GM19463 (cell line): ENCODE data around the gene CPN1.
"Not testable (repeated sequence)": the region's sequence is repeated elsewhere in the genome, so short reads cannot be mapped to it uniquely, and the experiment has no call there.

Experiments used
- ATAC-seq: cut with Tn5 transposase; IDR thresholded peaks from one replicate; pipeline ENCODE4 v1.9.1; 2021; ENCODE audit warnings: mild to moderate bottlenecking, moderate library complexity; ENCODE audit not compliant: unreplicated experiment

CPN1 gene

GRCh38 chr10:100081075-100082001 is at the start of gene CPN1:
Gene CPN1 (minus strand): TSS chr10:100081869. CDS start chr10:100081625, 244 bp downstream.
- ATAC-seq: no peak

DNA sequence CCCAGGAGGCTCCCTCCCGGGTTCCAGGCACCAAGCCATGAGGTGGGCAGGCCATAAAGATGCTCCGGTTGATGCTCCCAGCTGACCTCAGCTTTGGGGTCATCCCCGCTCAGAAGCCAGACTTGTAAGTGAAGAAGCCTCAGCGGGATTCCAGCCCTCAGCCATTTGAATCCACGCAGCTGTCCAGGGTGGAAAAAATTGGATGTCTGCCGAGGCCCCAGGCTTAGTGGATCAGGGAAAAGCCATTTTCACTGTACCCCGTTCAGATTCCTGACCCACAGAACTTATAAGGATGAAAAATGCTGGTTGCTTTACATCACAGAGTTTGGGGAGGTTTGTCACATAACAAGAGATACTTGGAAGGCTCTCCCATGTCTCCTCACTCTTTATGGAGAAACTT is 49.2 kb upstream of the CPN1 start:
- ATAC-seq: no peak

DNA sequence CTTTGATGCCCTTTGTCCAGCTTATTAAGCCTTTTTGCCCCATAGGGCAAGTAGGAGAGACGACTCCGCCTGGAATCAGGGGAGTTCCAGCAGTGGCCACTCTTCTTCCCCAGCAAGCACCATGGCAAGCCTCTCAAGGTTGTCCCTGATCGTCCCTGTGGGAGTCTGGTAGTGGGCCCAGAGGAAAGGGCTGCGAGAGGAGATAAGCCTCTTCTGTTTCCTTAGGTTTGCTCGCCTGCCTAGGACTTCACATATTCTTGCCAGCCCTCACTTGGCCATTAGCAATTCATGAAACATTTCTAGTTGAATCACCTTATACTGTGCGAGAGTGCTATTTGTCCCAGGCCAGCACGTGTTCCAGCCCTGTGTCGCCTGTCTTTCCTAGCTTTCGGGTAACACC is 47.8 kb upstream of the CPN1 start:
- no peak for ATAC-seq

DNA sequence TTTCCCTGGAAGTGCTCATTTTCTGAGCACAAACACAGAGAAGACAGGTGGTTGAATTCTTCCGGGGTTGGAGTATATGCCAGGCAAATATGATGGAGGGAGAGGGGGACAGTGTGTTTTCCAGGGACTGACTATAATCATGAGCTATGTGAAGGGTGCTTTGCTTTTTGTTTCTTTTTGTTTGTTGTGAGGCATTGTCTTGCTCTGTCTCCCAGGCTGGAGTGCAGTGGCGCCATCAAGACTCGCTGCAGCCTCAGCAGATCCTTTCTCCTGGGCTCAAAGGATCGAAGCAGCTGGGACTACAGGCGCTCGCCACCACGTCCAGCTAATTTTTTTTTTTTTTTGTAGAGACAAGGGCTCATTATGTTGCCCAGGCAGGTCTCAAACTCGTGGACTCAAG is 47.3 kb upstream of the CPN1 start:
- ATAC-seq: no peak

DNA sequence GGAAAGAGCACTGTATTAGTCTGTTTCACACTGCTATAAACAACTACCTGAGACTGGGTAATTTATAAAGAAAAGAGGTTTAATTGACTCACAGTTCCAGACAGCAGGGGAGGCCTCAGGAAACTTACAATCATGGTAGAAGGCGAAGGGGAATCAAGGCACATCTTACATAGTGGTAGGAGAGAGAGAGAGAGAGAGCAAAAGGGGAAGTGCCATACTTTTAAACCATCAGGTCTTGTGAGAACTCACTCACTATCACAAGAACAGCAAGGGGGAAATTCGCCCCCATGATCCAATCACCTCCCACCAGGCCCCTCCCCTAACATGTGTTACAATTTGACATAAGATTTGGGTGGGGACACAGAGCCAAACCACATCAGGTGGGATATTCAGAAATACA is 43.7 kb upstream of the CPN1 start:
- not testable (repeated sequence) for ATAC-seq

- ATAC-seq: no peak
These were observed 42.4 kb upstream of the CPN1 start for GRCh38 chr10:100124097-100124496.

- no peak for ATAC-seq
These were observed 41.1 kb upstream of the CPN1 start for GRCh38 chr10:100122780-100123179.

DNA sequence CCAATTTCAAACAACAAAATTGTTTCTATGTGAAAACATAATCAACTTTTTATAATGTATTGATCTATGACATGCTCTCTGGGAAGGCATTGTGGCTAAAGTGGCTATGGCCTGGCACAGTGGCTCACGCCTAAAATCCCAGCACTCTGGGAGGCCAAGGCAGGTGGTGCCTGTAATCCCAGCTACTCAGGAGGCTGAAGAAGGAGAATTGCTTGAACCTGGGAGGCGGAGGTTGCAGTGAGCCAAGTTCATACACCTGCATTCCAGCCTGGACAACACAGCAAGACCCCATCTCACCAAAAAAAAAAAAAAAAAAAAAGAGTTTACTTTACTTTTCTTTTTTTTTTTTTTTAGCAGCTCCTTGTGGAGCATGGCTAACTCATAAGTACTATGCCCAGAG is 38.9 kb upstream of the CPN1 start:
- no peak for ATAC-seq

DNA sequence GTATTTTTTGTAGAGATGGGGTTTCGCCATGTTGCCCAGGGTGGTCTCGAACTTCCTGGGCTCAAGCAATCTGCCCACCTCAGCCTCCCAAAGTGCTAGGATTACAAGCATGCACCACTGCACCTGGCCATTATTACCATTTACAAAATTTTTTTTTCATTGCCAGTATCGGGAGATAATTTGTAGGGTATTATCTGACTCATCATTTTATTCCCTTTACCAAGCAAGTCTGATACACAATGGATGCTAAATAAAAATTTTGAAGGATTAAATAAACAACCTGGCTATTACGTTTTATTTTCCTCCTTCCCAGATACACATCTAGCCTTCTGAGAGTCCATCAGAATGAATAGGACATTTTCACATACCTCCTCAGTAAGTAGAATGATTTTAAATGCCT is 38.1 kb upstream of the CPN1 start:
- ATAC-seq: no peak

DNA sequence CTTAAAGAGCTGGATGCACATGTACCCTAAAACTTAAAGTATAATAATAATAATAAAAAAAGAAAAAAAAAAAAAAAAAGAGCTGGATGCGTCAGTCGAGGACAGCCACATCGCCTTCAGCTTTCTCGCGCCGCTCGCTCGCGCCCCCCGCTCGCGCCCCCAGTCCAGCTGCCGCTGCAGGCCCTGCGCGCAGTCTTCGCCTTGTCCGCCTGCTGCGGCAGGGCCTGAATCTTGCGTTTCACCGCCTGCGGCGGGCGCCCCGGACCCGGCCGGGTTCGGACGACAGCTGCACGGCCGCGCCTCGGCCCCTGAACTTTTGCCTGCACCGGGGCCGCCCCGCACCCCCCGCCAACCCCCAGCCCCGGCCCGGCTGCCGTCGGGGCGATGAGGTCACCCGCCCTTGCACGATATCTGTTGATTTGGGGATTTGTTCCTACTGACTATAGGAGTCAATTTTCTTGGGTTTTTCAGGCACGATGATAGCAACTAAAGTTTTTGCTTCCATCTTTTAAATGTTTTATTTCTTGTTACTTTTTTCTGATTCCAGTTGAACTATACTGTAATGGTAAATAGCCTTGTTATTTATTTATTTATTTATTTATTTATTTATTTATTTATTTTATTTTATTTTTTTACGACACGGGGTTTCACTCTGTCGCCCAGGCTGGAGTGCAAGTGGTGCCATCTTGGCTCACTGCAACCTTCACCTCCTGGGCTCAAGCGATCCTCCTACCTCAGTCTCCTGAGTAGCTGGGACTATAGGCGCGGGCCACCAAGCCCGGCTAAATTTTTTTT is 33.5 kb upstream of the CPN1 start:
- no peak for ATAC-seq

GRCh38 chr10:100114460-100114859 is 32.8 kb upstream of the CPN1 start:
- ATAC-seq: no peak

DNA sequence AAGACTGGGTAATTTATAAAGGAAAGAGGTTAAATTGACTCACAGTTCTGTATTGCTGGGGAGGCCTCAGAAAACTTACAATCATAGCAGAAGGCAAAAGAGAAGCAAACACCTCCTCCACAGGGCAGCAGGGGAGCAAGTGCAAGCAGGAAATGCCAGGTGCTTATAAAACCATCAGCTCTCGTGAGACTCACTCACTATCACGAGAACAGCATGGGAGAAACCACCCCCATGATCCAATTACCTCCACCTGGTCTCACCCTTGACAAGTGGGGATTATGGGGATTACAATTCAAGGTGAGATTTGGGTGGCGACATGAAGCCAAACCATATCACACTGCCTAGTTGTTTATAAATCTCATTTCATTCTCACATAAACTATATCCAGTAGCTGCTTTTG is 28.0 kb upstream of the CPN1 start:
- ATAC-seq: no peak

DNA sequence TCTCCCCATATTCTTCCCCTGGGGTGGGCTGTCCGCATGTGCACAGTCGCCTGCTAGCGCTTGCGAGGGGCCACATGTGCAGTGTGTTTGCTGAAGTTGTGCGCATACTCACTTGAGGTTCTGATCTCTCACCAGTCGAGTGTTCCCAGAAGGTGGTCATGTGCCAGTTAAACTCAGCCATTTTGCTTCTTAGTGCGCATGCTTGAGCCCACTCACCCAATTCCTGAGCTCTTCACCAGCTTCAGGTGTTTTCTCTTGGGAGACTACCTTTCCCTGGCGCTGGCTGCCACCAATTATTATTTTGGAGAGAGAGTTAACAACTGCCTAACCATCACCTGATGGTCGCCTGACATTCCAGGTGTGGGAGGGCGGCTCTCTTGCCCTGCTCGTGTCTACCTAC is 25.2 kb upstream of the CPN1 start:
- no peak for ATAC-seq

DNA sequence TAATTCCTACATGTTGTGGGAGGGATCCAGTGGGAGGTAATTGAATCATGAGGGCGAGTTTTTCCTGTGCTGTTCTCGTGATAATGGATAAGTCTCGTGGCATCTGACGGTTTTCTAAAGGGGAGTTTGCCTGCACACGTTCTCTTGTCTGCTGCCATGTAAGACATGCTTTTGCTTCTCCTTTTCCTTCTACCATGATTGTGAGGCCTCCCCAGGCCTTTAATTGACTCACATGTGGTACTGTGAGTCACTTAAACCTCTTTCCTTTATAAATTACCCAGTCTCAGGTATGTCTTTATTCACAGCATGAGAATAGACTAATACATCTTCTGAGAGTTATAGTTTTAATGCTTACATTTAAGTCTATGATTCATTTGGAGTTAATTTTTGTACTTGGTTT is 22.6 kb upstream of the CPN1 start:
- no peak for ATAC-seq

DNA sequence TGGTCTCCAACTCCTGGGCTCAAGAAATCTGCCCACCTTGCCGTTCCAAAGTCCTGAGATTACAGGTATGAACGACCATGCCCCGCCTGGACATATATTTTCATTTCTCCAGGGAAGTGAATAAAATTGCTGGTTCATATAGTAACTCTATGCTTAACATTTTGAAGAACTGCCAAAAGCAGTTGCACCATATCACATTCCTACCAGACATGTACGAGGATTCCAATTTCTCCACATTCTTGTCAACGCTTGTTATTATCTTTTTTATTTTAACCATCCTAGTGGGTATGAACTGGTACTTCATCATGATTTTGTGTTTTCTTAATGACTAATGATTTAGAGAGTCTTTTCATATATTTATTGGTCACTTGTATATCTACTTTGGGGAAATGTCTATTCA is 21.9 kb upstream of the CPN1 start:
- no peak for ATAC-seq

DNA sequence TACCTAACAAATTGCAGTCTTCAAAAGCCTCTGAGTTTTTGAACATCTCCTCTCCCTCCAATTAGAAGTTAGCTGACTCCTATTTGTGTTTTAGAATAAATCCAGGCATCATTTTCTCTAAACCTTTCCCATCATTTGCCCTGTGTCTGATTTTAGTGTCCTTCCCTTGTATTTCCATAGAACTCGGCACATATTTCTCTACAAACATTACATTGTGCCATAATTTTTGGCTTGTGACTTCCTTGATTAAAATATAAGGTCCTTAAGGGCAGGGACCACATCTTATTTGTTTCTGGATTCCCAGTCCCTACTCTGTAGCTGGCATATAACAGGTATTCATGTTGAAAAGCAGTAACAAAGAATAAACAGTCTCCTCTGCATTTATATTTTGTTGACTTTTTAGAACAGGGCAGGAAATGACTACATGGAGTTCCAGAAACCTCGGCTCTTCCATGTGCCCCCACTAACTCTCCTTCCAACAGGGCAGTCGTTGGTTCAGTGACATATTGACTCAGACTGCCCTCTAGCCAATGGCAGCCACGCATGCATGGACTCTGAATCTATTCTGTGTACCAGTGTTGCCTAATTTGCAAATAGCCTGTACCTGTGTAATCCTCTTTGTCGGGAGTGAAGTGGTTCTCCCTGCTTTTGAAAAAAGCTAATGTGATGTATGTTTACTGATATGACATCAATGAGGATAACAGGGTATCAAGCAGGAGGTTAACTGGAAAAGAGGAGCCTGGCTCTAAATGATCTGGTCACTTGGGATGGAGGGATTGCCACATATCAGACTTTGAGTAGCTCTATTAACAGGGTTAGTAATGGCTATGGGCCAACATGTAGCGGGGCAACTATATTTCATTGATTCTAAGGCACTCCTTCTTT is 19.8 kb upstream of the CPN1 start:
- ATAC-seq: no peak

DNA sequence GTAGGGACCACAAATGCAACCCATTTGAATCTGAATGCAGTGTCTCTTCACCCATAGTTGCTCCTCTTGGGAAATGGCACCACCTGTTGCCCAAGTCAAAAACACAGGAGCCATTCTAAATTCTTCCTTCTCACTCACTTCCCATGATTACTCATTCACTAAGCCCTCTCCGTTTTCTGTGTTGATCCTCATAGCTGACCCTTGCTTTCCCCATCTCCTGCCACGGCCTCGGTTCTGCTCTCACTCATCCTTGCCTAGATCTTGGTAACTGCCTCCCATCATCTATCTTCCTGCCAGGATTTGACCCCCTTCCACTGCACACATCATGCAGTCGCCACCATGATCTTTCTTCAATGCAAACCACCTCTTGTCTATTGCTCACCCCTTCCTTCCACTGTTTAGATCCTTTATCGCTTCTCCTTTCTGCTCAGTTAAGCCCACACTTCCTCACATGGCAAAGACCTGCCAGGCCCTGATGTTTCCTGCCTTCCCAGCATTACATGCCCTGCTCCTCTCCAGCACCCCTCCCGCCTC is 19.0 kb upstream of the CPN1 start:
- ATAC-seq: no peak

GRCh38 chr10:100089241-100089640 is 7.6 kb upstream of the CPN1 start:
- no peak for ATAC-seq

- not testable (repeated sequence) for ATAC-seq
These were observed 5.0 kb upstream of the CPN1 start for GRCh38 chr10:100086708-100087107.

DNA sequence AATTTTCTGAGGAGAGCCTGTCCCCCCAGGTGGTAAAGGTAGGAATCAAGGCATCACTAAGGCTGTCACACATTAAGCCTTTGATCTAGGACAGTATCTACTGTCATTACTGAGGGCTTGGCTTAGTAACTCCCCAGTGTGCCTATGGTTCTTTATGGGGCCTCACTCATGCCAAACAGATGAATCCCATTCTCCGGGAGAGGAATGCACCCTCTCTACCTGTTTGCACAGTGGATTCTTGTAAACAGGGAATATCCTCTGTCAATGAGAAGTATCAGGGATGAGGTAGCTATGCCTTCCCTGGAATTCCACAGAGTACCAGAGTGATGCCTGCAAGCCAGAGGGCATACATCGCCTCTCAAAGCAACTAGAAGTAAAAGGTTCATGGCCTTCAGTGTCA is 3.9 kb upstream of the CPN1 start:
- no peak for ATAC-seq

GRCh38 chr10:100083623-100084022 is 2.0 kb upstream of the CPN1 start:
- ATAC-seq: no peak
